ENCODE measurements around the gene OR4E2.
"Not testable (repeated sequence)": the region's sequence is repeated elsewhere in the genome, so short reads cannot be mapped to it uniquely, and the experiment has no call there.

Gene OR4E2

GRCh38 chr14:21686468-21686867 lies 32.8 kb downstream of the OR4E2 start:
- H3K4me3 ChIP-seq (ENCODE audit: low read length) = no peak overlapping the region
- TF ChIP-seq CTCF (conservative IDR thresholded peaks at IDR 0.05; ENCODE audit: low read depth, low read length) = no peak
- no peak for DNase-seq (ENCODE audit: low read depth)

GRCh38 chr14:21694425-21694824 lies 40.8 kb downstream of the OR4E2 start:
- DNase-seq (ENCODE audit: low read depth) = no peak
- no peak for TF ChIP-seq CTCF (conservative IDR thresholded peaks at IDR 0.05; ENCODE audit: low read depth, low read length)
- H3K4me3 ChIP-seq (ENCODE audit: low read length) = no peak overlapping the region

- not testable (repeated sequence) for DNase-seq (ENCODE audit: low read depth); H3K4me3 ChIP-seq (ENCODE audit: low read length)
Measured at GRCh38 chr14:21697662-21698061, 44.0 kb downstream of the OR4E2 start.

GRCh38 chr14:21698538-21698937 lies 44.9 kb downstream of the OR4E2 start:
- H3K4me3 ChIP-seq (ENCODE audit: low read length); DNase-seq (ENCODE audit: low read depth): not testable (repeated sequence)

- DNase-seq (ENCODE audit: low read depth) = no peak
- no peak for TF ChIP-seq CTCF (conservative IDR thresholded peaks at IDR 0.05; ENCODE audit: low read depth, low read length)
- H3K4me3 ChIP-seq (ENCODE audit: low read length) = no peak overlapping the region
Measured at GRCh38 chr14:21699551-21699950, 45.9 kb downstream of the OR4E2 start.

- no peak for TF ChIP-seq CTCF (conservative IDR thresholded peaks at IDR 0.05; ENCODE audit: low read depth, low read length)
- no peak for DNase-seq (ENCODE audit: low read depth)
- no peak overlapping the region for H3K4me3 ChIP-seq (ENCODE audit: low read length)
Measured at GRCh38 chr14:21702316-21702715, 48.7 kb downstream of the OR4E2 start.

GRCh38 chr14:21703357-21704326 lies 50.0 kb downstream of the OR4E2 start:
- TF ChIP-seq CTCF (conservative IDR thresholded peaks at IDR 0.05; ENCODE audit: low read depth, low read length) = no peak
- no peak for DNase-seq (ENCODE audit: low read depth)
- H3K4me3 ChIP-seq (ENCODE audit: low read length) = no peak overlapping the region

- no peak overlapping the region for H3K4me3 ChIP-seq (ENCODE audit: low read length)
- DNase-seq (ENCODE audit: low read depth) = no peak
- no peak for TF ChIP-seq CTCF (conservative IDR thresholded peaks at IDR 0.05; ENCODE audit: low read depth, low read length)
Measured at GRCh38 chr14:21704338-21704737, 50.7 kb downstream of the OR4E2 start.
